Measurements from ENCODE around the gene PIH1D2.
"Not testable (repeated sequence)": the region's sequence is repeated elsewhere in the genome, so short reads cannot be mapped to it uniquely, and the experiment has no call there.

The PIH1D2 gene, protein sequence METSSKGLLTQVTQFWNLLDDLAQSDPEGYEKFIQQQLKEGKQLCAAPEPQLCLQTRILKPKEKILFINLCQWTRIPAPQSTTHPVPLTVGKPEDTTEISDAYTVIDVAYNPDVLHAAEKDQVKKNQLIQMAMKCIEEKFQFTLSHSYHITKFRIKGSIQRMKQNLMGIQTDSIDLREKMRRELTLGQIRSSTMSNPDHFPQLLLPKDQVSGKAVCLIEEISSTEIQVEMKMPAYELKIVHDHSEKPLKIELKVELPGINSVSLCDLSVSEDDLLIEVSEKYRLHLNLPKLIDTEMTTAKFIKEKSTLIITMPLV

DNA sequence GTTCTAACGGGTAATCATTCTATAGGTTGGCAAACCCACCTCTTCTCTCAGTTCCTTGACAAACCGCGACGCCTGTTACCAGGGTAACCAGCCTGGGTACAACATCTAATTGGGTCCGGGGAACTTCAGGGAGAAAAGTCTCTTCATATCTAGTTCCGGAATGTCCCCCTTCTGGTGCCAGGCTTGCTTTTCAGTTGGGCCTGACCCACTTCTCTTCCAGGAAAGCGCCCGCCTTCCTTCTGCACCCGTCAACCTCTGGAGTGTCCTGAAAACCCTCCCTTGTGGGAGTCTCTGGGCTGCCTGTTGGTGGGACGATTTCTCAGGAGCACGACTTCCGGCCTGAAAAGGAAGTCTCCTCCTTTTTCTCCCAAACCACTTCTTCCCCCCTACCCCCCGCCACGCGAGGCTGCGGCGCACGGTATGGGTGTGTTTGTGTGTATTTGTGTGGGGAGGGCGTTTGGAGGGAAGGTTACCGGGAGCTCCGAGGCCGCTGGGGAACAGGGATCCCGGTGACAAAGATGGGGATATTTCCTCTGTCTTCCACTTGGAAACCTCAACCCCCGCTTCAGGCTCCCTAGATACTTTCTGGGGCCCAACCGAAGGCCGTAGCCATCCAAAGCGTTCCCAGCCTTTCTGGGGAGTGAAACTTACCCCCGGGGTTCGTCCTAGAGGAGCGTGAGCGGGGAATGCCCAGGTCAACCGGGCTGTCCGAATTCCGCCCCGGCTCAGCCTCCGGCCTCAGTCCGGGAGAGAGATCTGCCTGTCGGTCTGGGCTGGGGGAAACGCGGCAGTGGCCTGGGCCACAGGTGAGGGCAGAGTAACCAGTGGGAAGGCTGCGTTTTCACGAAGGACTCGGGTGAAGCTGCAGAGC, at the start of gene PIH1D2, which contains the start of gene NKAPD1:
Gene PIH1D2 (minus strand): TSS at position 77 of the 871 bp plus-strand sequence. CDS start 843 bp downstream, outside the sequence.
Gene NKAPD1 (plus strand): TSS at position 359 of the 871 bp plus-strand sequence. CDS start 1,276 bp downstream, outside the sequence.
- Mint-ChIP-seq H3K4me1 (ENCODE audit: low read depth) (peaks cover 31% of the 10 kb centered on the region), H3K9me3 (no peaks in the 10 kb centered on the region), H3K27ac (peak within 1 kb of the TSS; percentile 99), H3K4me3 (peak within 1 kb of the TSS; percentile 98), H3K27me3 (peaks cover 13% of the 10 kb centered on the region), H3K36me3 (ENCODE audit: low read depth) (peaks cover 51% of the 10 kb centered on the region)
- peak; percentile 85 for DNase-seq

DNA sequence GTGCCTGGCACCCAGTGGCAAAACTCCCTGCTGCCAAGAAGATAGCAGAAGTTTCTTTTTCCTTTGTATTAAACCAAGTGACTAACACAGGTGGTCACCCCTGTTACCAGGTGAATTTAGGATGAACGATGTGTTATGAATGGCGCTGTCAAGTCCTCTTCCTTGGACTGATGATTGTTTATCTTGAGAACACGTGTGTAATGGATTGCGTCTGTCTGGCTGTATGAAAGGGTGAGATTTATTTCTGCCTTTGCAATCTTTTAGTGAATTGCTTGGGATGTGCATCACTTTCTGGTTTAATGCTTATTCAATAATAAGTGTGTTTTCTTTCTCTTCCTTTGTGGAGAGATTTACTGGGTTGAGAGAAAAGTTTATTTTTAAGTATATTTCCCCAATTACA, 49.3 kb upstream of the PIH1D2 start:
- Mint-ChIP-seq H3K4me1 (ENCODE audit: low read depth) (peaks cover 19% of the 10 kb centered on the region), H3K36me3 (ENCODE audit: low read depth) (peaks cover 2% of the 10 kb centered on the region), H3K4me3 (no peak overlapping the region), H3K27me3 (no peaks in the 10 kb centered on the region), H3K27ac (no peak overlapping the region), H3K9me3 (no peaks in the 10 kb centered on the region)
- no peak for DNase-seq

DNA sequence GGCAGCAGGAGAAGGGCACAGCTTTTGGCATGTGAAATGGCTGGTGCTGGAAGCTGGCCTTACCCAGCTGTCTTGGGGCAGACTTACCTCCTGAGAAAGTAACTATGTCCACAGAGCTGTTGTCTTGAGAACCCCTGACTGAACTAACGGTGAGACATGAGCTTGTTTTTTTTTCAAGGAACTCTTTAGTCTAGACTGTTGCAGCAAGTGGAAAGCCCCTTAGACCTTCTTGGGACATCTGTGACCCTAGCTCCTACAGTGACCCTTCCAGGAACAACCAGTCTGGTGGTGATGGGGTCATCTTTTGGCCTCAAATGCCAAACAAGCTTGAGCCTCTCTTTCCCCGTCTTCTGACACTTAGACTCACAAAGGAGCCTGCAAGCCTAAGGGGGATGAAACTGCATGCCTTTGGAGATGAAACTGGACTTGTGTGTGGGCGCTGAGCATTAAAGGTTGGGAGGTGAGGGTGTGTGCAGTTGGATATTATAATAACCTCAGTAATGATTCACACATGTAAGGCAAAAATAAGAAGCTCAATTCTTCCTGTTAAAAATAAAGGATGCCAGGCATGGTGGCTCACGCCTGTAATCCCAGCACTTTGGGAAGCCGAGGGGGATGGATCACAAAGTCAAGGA, 48.3 kb upstream of the PIH1D2 start:
- H3K36me3 Mint-ChIP-seq (ENCODE audit: low read depth), result peaks cover 2% of the 10 kb centered on the region
- H3K4me1 Mint-ChIP-seq (ENCODE audit: low read depth), result peaks cover 19% of the 10 kb centered on the region
- no peak overlapping the region for H3K4me3 Mint-ChIP-seq
- H3K9me3 Mint-ChIP-seq, result no peaks in the 10 kb centered on the region
- no peak for DNase-seq
- H3K27me3 Mint-ChIP-seq, result no peaks in the 10 kb centered on the region
- H3K27ac Mint-ChIP-seq, result no peak overlapping the region

DNA sequence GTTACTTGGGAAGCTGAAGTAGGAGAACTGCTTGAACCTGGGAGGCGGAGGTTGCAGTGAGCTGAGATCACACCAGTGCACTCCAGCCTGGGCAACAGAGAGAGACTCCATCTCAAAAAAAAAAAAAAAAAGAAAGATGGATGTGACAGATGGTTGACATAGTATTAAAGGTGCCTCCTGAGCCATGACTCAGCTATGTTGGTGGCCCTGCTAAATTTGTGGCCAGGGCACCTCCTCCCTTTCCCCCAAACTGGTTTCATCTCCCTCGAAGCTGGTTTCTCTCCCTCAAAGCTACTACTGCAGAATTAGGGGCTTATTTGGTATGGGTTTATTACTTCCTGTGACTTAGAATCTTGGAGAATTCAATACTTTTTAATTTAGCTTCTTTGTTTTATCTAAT, 44.4 kb upstream of the PIH1D2 start:
- H3K9me3 Mint-ChIP-seq, result no peaks in the 10 kb centered on the region
- H3K4me3 Mint-ChIP-seq, result no peak overlapping the region
- peaks cover 2% of the 10 kb centered on the region for H3K36me3 Mint-ChIP-seq (ENCODE audit: low read depth)
- H3K4me1 Mint-ChIP-seq (ENCODE audit: low read depth), result peaks cover 27% of the 10 kb centered on the region
- H3K27ac Mint-ChIP-seq, result no peak overlapping the region
- no peak for DNase-seq
- H3K27me3 Mint-ChIP-seq, result no peaks in the 10 kb centered on the region

DNA sequence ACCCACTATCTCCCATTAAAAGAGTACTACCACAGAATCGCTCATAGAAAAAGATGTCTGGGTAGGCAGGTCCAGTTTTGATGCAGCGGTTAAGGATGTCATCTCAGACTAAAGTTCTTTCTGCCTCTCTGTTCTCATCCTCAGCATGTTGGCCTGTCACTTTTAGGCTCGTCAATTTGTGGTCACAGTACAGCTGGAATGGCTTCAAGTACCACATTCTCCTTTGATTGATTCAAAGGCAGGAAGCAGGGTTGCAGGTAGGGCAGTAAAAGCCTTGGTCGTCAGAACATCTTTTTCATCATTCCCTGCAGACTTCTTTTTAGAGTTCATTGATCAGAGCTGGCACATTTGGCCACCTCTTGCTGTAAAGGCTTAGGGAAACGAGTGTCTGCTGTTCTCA, 41.6 kb upstream of the PIH1D2 start:
- H3K27me3 Mint-ChIP-seq, result no peaks in the 10 kb centered on the region
- no peaks in the 10 kb centered on the region for H3K9me3 Mint-ChIP-seq
- H3K27ac Mint-ChIP-seq, result no peak overlapping the region
- DNase-seq, result no peak
- peaks cover 21% of the 10 kb centered on the region for H3K4me1 Mint-ChIP-seq (ENCODE audit: low read depth)
- H3K4me3 Mint-ChIP-seq, result no peak overlapping the region
- peaks cover 2% of the 10 kb centered on the region for H3K36me3 Mint-ChIP-seq (ENCODE audit: low read depth)

DNA sequence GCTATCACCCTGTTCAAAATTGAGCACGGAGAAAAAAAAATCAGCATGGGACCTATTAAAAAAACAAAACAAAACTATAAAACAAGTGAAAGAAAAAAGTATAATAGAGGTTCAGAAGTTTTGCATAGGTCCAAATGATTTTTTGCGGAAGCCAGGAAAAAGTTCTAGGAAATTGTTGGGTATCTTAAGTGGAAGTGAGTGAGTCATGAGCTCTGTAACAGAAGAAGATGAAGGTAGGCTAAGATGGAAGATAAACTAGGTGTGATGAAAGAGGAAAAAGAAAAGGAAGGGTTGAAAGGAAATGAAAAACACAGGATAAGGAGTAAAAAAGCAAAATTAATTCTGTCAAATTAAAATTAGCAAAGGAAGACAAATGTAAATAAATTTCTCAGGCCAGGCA, 40.6 kb upstream of the PIH1D2 start:
- Mint-ChIP-seq H3K4me1 (ENCODE audit: low read depth) (peaks cover 18% of the 10 kb centered on the region), H3K27ac (no peak overlapping the region), H3K27me3 (no peaks in the 10 kb centered on the region), H3K4me3 (no peak overlapping the region), H3K9me3 (no peaks in the 10 kb centered on the region), H3K36me3 (ENCODE audit: low read depth) (peaks cover 7% of the 10 kb centered on the region)
- no peak for DNase-seq

DNA sequence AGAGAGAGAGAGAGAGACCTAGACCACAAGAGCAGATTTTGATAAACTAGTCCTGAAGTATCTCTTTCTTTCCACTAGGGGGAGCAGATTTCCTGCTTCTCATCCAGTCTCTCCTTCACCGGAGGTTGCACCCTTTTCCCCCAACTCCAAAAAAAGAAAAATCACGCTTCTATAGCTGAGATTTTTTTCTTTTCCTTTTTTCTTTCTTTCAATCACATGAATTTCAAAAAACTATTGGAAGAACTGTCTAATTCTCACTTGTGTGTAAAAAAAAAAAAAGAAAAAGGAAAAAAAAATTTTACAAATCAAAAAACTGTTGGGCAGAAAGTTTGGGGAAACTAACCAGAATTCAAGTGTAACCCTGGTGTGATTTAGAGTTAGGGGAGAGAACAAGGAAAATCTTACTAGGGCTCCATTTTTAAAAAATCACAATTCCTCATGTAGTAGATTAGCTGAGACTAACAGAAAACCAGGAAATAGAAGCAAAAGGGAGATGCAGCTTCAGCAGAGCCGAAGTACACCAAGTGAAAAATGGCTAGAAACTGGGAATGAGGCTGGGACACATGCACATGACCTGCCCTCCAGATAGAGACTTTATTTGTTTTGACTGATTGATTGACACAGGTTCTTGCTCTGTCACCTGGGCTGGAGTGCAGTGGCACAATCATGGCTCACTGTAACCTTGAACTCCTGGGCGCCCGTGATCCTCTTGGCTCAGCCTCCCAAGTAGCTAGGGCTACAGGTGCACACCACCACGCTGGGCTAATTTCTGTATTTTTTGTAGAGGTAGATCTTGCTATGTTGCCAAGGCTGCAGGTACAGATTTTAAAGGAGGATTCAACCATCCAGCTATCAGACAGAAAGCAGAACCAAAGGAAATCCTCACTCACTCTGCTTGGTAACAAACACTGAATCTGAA, 40.0 kb upstream of the PIH1D2 start:
- no peaks in the 10 kb centered on the region for H3K27me3 Mint-ChIP-seq
- H3K4me3 Mint-ChIP-seq, result no peak overlapping the region
- no peak for DNase-seq
- H3K27ac Mint-ChIP-seq, result no peak overlapping the region
- peaks cover 18% of the 10 kb centered on the region for H3K4me1 Mint-ChIP-seq (ENCODE audit: low read depth)
- H3K36me3 Mint-ChIP-seq (ENCODE audit: low read depth), result peaks cover 10% of the 10 kb centered on the region
- no peaks in the 10 kb centered on the region for H3K9me3 Mint-ChIP-seq

DNA sequence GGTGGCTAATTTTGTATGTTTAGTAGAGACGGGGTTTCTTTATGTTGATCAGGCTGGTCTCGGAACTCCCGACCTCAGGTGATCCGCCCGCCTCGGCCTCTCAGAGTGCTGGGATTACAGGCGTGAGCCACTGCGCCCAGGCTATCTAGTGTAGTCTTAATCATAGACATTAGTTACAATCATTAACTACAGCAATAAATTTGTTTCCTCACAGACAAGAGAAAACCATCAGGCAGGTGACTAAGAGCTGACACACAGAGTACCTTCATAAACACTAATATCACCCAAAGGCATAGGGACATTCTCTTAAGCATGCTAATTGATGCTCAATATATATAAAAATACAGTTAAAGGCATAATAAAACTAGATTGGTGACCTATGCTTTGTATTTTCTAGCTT, 32.3 kb upstream of the PIH1D2 start:
- H3K27ac Mint-ChIP-seq, result no peak overlapping the region
- no peak overlapping the region for H3K4me3 Mint-ChIP-seq
- H3K27me3 Mint-ChIP-seq, result no peaks in the 10 kb centered on the region
- DNase-seq, result no peak
- peaks cover 9% of the 10 kb centered on the region for H3K4me1 Mint-ChIP-seq (ENCODE audit: low read depth)
- peaks cover 16% of the 10 kb centered on the region for H3K36me3 Mint-ChIP-seq (ENCODE audit: low read depth)
- no peaks in the 10 kb centered on the region for H3K9me3 Mint-ChIP-seq

DNA sequence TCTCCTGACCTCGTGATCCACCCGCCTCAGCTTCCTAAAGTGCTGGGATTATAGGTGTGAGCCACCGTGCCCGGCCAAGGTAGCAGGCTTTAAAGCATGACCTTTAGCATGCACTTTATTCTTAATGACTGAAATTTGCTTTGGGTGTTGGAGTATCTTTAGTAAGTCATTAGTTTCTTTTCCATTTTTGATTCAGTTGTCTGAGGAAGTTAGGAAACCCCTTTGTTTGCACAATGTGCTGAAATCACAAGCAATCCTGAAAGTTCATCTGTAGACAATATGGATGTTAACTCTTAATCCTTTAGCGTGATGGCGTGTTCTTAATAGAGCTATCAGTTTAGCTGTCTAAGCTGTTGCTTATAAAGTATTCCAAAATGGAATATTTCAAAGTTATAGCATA, 29.6 kb upstream of the PIH1D2 start:
- Mint-ChIP-seq H3K4me3 (no peak overlapping the region), H3K27ac (no peak overlapping the region), H3K4me1 (ENCODE audit: low read depth) (peaks cover 4% of the 10 kb centered on the region), H3K36me3 (ENCODE audit: low read depth) (peaks cover 13% of the 10 kb centered on the region), H3K27me3 (no peaks in the 10 kb centered on the region), H3K9me3 (no peaks in the 10 kb centered on the region)
- no peak for DNase-seq

DNA sequence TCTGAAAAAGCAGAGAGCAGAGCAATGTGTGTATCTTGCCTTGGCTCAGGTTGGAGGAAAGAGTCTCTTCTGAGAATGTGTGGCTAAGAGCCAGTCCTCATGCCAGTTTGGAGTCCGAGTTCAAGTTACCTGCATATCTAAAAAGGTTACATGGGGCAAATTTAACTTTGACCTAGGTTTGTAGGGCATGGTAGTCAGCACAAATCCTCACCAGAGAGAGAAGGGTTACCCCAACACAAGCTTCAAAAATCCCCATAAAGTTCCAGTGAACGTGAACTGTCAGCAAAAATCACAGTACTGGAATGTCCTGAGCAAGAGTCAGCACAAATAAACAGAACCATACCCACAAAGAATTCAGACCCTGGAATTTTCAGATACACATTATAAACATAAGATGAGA, 26.6 kb upstream of the PIH1D2 start:
- no peaks in the 10 kb centered on the region for H3K9me3 Mint-ChIP-seq
- peaks cover 4% of the 10 kb centered on the region for H3K4me1 Mint-ChIP-seq (ENCODE audit: low read depth)
- H3K27ac Mint-ChIP-seq, result no peak overlapping the region
- H3K4me3 Mint-ChIP-seq, result no peak overlapping the region
- H3K27me3 Mint-ChIP-seq, result no peaks in the 10 kb centered on the region
- DNase-seq, result no peak
- peaks cover 27% of the 10 kb centered on the region for H3K36me3 Mint-ChIP-seq (ENCODE audit: low read depth)

DNA sequence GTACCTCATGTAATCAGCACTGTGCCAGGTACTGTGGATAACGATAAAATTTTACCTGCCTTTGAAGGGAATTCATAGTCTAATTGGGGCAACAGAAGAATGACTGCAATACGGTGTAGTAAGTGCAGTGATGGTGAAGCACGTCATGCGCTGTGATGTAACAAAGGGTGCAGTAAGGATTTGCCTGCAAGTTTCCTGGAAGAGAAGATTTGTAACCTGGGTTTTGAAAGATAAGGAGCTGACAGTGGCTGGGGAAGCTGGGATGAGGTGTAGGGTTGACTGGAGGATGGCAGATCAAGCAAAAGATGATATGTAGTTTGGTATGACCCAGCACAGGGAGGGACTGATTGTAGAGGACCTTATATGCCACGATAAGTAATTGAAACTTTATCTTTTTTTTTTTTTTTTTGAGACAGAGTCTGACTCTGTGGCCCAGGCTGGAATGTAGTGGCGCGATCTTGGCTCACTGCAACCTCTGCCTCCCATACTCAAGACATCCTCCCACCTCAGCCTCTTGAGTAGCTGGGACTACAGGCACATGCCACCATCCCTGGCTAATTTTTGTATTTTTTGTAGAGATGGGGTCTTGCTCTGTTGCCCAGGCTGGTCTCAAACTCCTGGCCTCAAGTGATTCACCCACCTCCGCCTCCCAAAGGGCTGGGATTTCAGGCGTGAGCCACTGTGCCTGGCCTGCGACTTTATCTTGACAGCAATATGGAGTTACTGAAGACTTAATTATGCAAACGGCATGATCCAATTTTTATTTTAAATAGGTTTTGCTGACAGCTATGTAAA, 24.1 kb upstream of the PIH1D2 start:
- H3K27me3 Mint-ChIP-seq, result no peaks in the 10 kb centered on the region
- DNase-seq, result no peak
- H3K36me3 Mint-ChIP-seq (ENCODE audit: low read depth), result peaks cover 43% of the 10 kb centered on the region
- H3K27ac Mint-ChIP-seq, result no peak overlapping the region
- H3K4me3 Mint-ChIP-seq, result no peak overlapping the region
- H3K4me1 Mint-ChIP-seq (ENCODE audit: low read depth), result no peaks in the 10 kb centered on the region
- no peaks in the 10 kb centered on the region for H3K9me3 Mint-ChIP-seq

DNA sequence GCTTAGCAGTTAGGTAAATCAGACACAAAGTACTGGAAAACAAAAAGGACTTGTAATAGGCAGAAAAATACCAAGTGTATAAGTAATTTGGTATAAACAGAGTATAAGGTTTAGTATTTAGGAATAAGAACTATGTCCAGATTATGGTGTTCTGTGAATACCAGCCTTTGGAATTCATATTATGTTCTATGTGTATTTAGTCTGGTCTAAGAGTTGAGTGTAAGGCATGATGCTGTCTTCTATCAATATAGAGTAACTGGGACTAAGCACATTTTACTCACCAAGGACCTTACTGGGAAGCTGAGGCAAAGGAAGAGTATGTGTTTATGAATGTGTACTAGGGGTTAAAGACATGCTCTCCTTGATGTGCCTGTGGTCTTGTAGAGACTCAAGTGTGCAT, 22.4 kb upstream of the PIH1D2 start:
- Mint-ChIP-seq H3K4me3 (no peak overlapping the region), H3K4me1 (ENCODE audit: low read depth) (peaks cover 3% of the 10 kb centered on the region), H3K27me3 (no peaks in the 10 kb centered on the region), H3K36me3 (ENCODE audit: low read depth) (peaks cover 59% of the 10 kb centered on the region), H3K27ac (no peak overlapping the region), H3K9me3 (no peaks in the 10 kb centered on the region)
- DNase-seq, result no peak

DNA sequence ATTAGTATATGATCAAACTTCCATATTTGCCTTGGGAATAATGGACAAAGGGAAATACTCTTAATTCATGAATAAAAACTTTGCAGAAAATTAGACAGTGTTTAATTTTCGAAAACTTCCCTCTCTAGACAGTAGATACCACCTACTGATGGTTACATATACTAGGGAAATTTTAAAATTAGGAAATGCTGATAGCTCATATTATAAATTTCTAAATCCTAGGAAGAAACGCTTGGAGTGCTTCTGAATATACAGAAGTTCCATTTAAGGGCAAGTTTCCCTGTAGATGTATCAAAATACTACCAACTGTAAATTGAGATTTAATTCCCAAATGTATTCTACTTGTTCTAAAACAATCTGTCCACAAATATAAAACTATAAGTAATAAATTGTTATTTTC, 21.5 kb upstream of the PIH1D2 start:
- H3K4me1 Mint-ChIP-seq (ENCODE audit: low read depth), result not testable (repeated sequence)
- peaks cover 64% of the 10 kb centered on the region for H3K36me3 Mint-ChIP-seq (ENCODE audit: low read depth)

More for the DNA sequence above, 21.5 kb upstream of the PIH1D2 start:
- not testable (repeated sequence) for H3K27me3 Mint-ChIP-seq, H3K4me3 Mint-ChIP-seq, H3K27ac Mint-ChIP-seq, DNase-seq, H3K9me3 Mint-ChIP-seq

Data from activated T-cell treated with anti-CD3 and anti-CD28 coated beads, Interleukin-2, amount 50 U/mL, for 24 hours (primary cell).